Bone marrow (tissue), 2 donors: ENCODE results near the gene DPM3.

Experiments
- DNase-seq, 2 donors: peaks; one replicate each; lab custom pipeline; 2025; lab: John Stamatoyannopoulos, UW

Gene DPM3

GRCh38 chr1:155093911-155094621 lies 46.3 kb downstream of the DPM3 start:
- peak in 1 of 2 donors; percentile 45 for DNase-seq

- no peak for DNase-seq
Measured at GRCh38 chr1:155092641-155093040, 47.7 kb downstream of the DPM3 start.

- DNase-seq = no peak
Measured at GRCh38 chr1:155092131-155092530, 48.2 kb downstream of the DPM3 start.

DNA sequence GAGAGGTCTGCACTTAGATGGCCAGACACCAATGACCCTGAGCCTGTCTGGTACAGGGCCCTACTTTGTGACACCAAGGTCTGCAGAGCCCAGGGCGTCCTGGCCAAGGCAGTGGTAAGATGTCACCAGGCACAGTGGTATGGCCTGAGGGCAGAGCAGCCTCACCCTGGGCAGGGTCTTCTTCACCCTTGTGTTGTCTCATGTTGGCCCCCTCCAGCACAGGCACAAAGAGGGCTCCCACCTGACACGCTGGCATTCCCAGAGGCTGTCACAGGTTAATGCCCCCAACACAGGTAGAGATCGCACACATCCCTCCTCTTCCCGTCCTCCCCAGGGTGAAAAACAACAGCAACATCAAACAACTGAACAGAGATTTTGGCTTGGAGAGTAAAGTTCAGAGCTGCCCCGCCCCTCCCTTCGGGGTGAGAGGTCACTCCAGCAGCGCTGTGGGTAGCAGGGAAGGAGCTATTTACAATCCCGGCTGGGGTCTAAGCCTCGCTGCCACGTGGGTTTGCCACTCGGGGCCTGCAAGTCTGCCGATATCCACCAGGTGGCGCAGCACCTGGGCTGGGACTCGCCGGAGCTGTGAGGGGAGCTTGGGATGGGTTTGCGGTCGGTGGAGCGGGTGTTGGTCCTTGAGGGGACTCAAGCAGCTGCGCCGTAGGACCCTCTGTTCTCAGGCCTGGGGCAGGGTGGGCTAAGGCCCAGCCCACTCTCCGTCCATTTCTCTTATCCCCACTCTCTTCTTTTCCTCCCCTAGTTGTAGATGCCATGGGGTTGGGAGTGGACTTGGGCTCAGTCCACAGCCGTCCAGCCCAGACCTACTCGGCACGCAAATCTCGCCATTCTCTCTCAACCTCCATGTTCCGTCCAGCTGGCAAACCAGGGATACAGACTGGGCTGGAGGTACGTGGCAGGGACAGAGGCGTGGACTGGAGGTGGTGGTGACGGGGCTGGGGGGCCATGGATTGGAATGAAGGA lies 49.0 kb downstream of the DPM3 start:
- DNase-seq = peak; percentile 28 to 51
